Right cardiac atrium (tissue), 5 donors: ENCODE results near the gene CFDP1. TPM values are rescaled to one million over a fixed set of nuclear protein-coding genes. Genes with fewer than 3 reads are reported as not detected.
"Not testable (repeated sequence)": the region's sequence is repeated elsewhere in the genome, so short reads cannot be mapped to it uniquely, and the experiment has no call there.

Experiments used
- ATAC-seq, 2 donors: fragments of 200-7000 bp; cut with Tn5 transposase; one replicate each; pipeline versions ENCODE4 v1.8.0 to v1.9.1; 2020; ENCODE audit warnings: moderate library complexity in 2 of 2, mild to moderate bottlenecking in 1 of 2
- DNase-seq, 3 donors: peaks; one replicate each; pipeline ENCODE4 v3.0.0-alpha.2; 2020
- H3K27ac ChIP-seq: one replicate; pipeline ENCODE4 v1.5.1; 2013; ENCODE audit warnings: mild to moderate bottlenecking, low read length, control low read depth, moderate library complexity
- H3K27me3 ChIP-seq: one replicate; pipeline ENCODE4 v1.6.1; 2013; ENCODE audit not compliant: control insufficient read depth, insufficient read depth
- H3K4me1 ChIP-seq: one replicate; pipeline ENCODE4 v1.6.1; 2013; ENCODE audit warnings: low read length; ENCODE audit not compliant: control insufficient read depth, insufficient read depth
- H3K4me3 ChIP-seq: one replicate; pipeline ENCODE4 v1.5.1; 2013; ENCODE audit warnings: low read length, control low read depth
- H3K9me3 ChIP-seq: one replicate; pipeline ENCODE4 v1.6.1; 2013; ENCODE audit warnings: low read length; ENCODE audit not compliant: control insufficient read depth
- WGBS: extraction: QIAGEN DNeasy Blood & Tissue Kit; methylation state at CpG from one replicate; pipeline ENCODE4 v1.1.7; 2013; 5-methylcytosine and 5-hydroxymethylcytosine counted together
- intact Hi-C, 4 donors: fragments of 100-400 bp; cut with DNase I; formaldehyde crosslinking; loops; one replicate each; pipeline versions ENCODE4 v1.11.0 to v1.14.0; 2022 to 2023
- polyA plus RNA-seq: library from polyadenylated mRNA; stranded (reverse); fragments of 200-250 nt; gene quantifications from one replicate; pipeline ENCODE4 v1.2.3, GENCODE V29; 2013
- total RNA-seq, 4 donors: library from RNA; stranded (reverse); fragmentation: NEBNext Ultra II Directional; extraction: Animal tissue kit (Norgen Biotek cat#: 25700); gene quantifications; one replicate each; pipeline ENCODE4 v1.2.1, GENCODE V29; 2021
- donor health status: healthy with polysubstance abuse.
- donor health status: DM: no; HTN: yes; CAD: no.
- donor health status: DM: no; HTN: no; CAD: no.
- donor health status: DM: no; HTN: yes; CAD: no; lungs with severe emphysema.
- donor health status: DM: yes; HTN: yes; CAD: no.

Gene CFDP1
- total and polyA plus RNA-seq, 5 donors = 23.7 to 40.8 (median 29.5) TPM

DNA sequence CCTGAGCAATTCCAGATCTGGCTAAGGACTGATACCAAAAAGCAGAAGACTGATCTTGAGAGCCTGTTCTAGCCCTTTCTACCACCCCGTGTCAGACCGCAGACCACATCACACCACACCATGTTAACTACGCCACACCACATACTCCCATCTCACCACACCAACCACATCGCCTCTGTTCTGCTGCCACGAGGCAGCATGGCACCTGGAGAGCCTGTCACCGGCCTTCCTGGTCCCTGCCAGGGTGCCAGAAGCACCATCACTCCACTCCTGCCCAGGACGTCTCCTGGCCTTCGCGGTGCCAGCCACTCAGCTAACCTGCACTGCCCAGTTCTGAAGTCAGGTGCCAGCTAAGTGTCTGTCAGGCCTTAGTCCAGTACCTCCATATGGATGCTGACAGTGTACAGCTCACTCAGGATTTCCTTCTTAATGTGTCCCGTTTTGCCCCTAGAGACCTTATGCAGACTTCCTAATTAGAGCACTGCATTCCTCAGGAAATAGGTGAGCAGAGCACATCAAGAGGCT, 144.6 kb downstream of the CFDP1 start:
- peak; percentile 8 to 40 for ATAC-seq

GRCh38 chr16:75288181-75288580, 145.1 kb downstream of the CFDP1 start:
- Histone ChIP-seq H3K4me3 (no peak overlapping the region), H3K27ac (no peak overlapping the region), H3K27me3 (no peaks in the 10 kb centered on the region), H3K4me1 (peaks cover 11% of the 10 kb centered on the region), H3K9me3 (no peaks in the 10 kb centered on the region)
- ATAC-seq (peak; percentile 15 to 52), DNase-seq (no peak)
- intact Hi-C loops = no loop called here
- WGBS = 80% methylated on average over 7 of the region's 7 CpGs

More for the DNA sequence above, 144.6 kb downstream of the CFDP1 start:
- intact Hi-C loops = no loop called here
- H3K4me1 ChIP-seq = peaks cover 11% of the 10 kb centered on the region
- H3K27me3 ChIP-seq = no peaks in the 10 kb centered on the region
- WGBS = 75% methylated on average over 10 of the region's 10 CpGs
- H3K4me3 ChIP-seq = no peak overlapping the region
- DNase-seq = no peak
- H3K9me3 ChIP-seq = no peaks in the 10 kb centered on the region
- peak overlapping the region; percentile 48 for H3K27ac ChIP-seq

DNA sequence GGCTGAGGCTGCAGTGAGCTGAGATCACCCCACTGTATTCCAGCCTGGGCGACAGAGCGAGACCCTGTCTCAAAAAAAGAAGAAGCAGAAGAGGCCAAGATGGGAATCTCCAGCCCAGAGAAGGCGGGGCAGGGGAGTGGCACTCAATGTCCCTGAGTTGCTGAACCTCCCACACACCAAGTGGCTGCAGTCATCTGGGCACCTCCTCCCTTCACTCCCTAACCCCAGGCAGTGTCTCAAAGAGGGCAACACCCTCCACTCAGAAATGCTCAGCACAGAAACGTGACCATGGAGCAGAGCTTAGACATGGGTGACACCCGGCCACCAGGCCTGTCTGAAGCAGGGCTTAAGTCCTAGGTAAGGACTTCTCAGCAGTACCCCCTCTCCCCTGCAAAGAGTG, 145.6 kb downstream of the CFDP1 start:
- Histone ChIP-seq H3K27ac (no peak overlapping the region), H3K4me1 (peaks cover 11% of the 10 kb centered on the region)
- intact Hi-C loops = no loop called here

GRCh38 chr16:75286389-75286788, 146.9 kb downstream of the CFDP1 start:
- no peaks in the 10 kb centered on the region for H3K9me3 ChIP-seq
- DNase-seq = no peak
- peaks cover 11% of the 10 kb centered on the region for H3K4me1 ChIP-seq
- WGBS = 88% methylated on average over 6 of the region's 6 CpGs
- H3K4me3 ChIP-seq = no peak overlapping the region
- no peaks in the 10 kb centered on the region for H3K27me3 ChIP-seq
- H3K27ac ChIP-seq = no peak overlapping the region
- intact Hi-C loops = no loop called here
- no peak for ATAC-seq

More for the DNA sequence above, 145.6 kb downstream of the CFDP1 start:
- no peaks in the 10 kb centered on the region for H3K9me3 ChIP-seq
- H3K4me3 ChIP-seq = no peak overlapping the region
- WGBS = 85% methylated on average over 5 of the region's 5 CpGs
- DNase-seq = no peak
- no peaks in the 10 kb centered on the region for H3K27me3 ChIP-seq
- ATAC-seq = peak; percentile 10 to 18

- 87% methylated on average over 11 of the region's 11 CpGs for WGBS
- H3K4me1 ChIP-seq = peaks cover 1% of the 10 kb centered on the region
These were observed 150.6 kb downstream of the CFDP1 start for GRCh38 chr16:75282466-75283281.

DNA sequence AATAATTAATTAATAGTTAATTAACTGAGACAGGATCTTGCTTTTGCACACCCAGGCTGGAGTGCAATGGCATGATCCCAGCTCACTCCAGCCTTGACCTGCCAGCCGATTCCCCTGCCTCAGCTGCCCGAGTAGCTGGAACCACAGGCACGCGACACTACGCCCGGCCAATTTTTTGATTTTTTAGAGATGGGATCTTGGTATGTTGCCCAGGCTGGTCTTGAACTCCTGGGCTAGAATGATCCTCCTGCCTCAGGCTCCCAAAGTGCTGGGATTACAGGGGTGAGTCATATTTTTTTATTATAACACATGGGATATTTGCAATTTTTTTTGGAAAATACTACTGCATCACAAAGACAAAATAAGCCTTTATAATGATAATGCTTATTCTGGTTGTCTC, 151.5 kb downstream of the CFDP1 start:
- 91% methylated on average over 6 of the region's 6 CpGs for WGBS
- Histone ChIP-seq H3K27me3 (no peaks in the 10 kb centered on the region), H3K4me3 (no peak overlapping the region), H3K27ac (no peak overlapping the region), H3K4me1 (no peaks in the 10 kb centered on the region), H3K9me3 (no peaks in the 10 kb centered on the region)
- DNase-seq (no peak), ATAC-seq (no peak)
- intact Hi-C loops = no loop called here

More at GRCh38 chr16:75282466-75283281, 150.6 kb downstream of the CFDP1 start:
- no peaks in the 10 kb centered on the region for H3K27me3 ChIP-seq
- no peak for DNase-seq
- intact Hi-C loops = no loop called here
- H3K27ac ChIP-seq = no peak overlapping the region
- no peaks in the 10 kb centered on the region for H3K9me3 ChIP-seq
- no peak for ATAC-seq
- H3K4me3 ChIP-seq = no peak overlapping the region

DNA sequence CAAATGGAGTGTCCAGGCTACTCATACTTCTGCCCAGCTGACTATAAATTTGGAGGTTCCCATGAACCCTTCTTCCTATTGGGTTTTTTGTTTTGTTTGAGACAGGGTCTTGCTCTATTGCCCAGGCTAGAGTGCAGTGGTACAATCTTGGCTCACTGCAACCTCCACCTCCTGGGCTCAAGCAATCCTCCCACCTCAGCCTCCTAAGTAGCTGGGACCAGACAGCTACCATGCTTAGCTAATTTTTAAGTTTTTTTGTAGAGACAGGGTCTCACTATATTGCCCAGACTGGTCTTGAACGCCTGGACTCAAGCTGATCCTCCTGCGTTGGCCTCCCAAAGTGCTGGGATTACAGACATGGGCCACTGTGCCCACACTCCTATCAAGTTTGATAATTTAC, 152.3 kb downstream of the CFDP1 start:
- WGBS = 96% methylated on average over 2 of the region's 2 CpGs
- H3K4me3 ChIP-seq, intact Hi-C loops: not testable (repeated sequence)

GRCh38 chr16:75280331-75280804, 152.9 kb downstream of the CFDP1 start:
- intact Hi-C loops = no loop called here
- no peak overlapping the region for H3K4me3 ChIP-seq
- ATAC-seq (no peak), DNase-seq (no peak)
- no peaks in the 10 kb centered on the region for H3K9me3 ChIP-seq
- no peaks in the 10 kb centered on the region for H3K27me3 ChIP-seq
- 85% methylated on average over 8 of the region's 8 CpGs for WGBS
- H3K27ac ChIP-seq = no peak overlapping the region
- H3K4me1 ChIP-seq = no peaks in the 10 kb centered on the region

More for the DNA sequence above, 152.3 kb downstream of the CFDP1 start:
- not testable (repeated sequence) for H3K27ac ChIP-seq, DNase-seq, H3K9me3 ChIP-seq, H3K27me3 ChIP-seq, ATAC-seq, H3K4me1 ChIP-seq

- Histone ChIP-seq H3K4me1 (no peaks in the 10 kb centered on the region), H3K4me3 (no peak overlapping the region), H3K27ac (no peak overlapping the region), H3K27me3 (no peaks in the 10 kb centered on the region), H3K9me3 (no peaks in the 10 kb centered on the region)
- WGBS = 41% methylated on average over 10 of the region's 10 CpGs
- intact Hi-C loops = no loop called here
- peak; percentile 48 to 63 for ATAC-seq
- DNase-seq = no peak
These were observed 154.0 kb downstream of the CFDP1 start for GRCh38 chr16:75279305-75279704.

GRCh38 chr16:75273054-75273925, 160.0 kb downstream of the CFDP1 start:
- Histone ChIP-seq H3K27me3 (no peaks in the 10 kb centered on the region), H3K27ac (no peak overlapping the region), H3K4me3 (no peak overlapping the region), H3K9me3 (no peaks in the 10 kb centered on the region), H3K4me1 (no peaks in the 10 kb centered on the region)
- 89% methylated on average over 23 of the region's 23 CpGs for WGBS
- intact Hi-C loops = no loop called here
- DNase-seq (no peak), ATAC-seq (no peak)

- DNase-seq, H3K27ac ChIP-seq, H3K4me1 ChIP-seq, ATAC-seq, H3K4me3 ChIP-seq, H3K27me3 ChIP-seq, H3K9me3 ChIP-seq, intact Hi-C loops: not testable (repeated sequence)
- 95% methylated on average over 10 of the region's 10 CpGs for WGBS
These were observed 160.7 kb downstream of the CFDP1 start for GRCh38 chr16:75272629-75273028.
